IPS-11a (cell line): ENCODE data around the gene NKAP.
"Not testable (repeated sequence)": the region's sequence is repeated elsewhere in the genome, so short reads cannot be mapped to it uniquely, and the experiment has no call there.

Experiments
- H3K4me3 ChIP-seq: one replicate; pipeline ENCODE4 v1.5.1; 2013; ENCODE audit warnings: low read depth, low read length, control low read depth

NKAP gene

GRCh38 chrX:119941336-119941735 lies 2.2 kb downstream of the NKAP start:
- no peak overlapping the region for H3K4me3 ChIP-seq

GRCh38 chrX:119935215-119935874 lies 8.2 kb downstream of the NKAP start:
- H3K4me3 ChIP-seq, result no peak overlapping the region

GRCh38 chrX:119922391-119922790 lies 21.2 kb downstream of the NKAP start:
- not testable (repeated sequence) for H3K4me3 ChIP-seq

- no peak overlapping the region for H3K4me3 ChIP-seq
Observed at GRCh38 chrX:119919835-119920585, 23.5 kb downstream of the NKAP start.

GRCh38 chrX:119917877-119918276 lies 25.7 kb downstream of the NKAP start:
- H3K4me3 ChIP-seq, result no peak overlapping the region

- no peak overlapping the region for H3K4me3 ChIP-seq
Observed at GRCh38 chrX:119916310-119916709, 27.2 kb downstream of the NKAP start.

- H3K4me3 ChIP-seq, result no peak overlapping the region
Observed at GRCh38 chrX:119900976-119901375, 42.6 kb downstream of the NKAP start.

GRCh38 chrX:119899125-119899524 lies 44.4 kb downstream of the NKAP start:
- no peak overlapping the region for H3K4me3 ChIP-seq

- no peak within 1 kb of the TSS for H3K4me3 ChIP-seq
Observed at GRCh38 chrX:119895843-119896326, 47.7 kb downstream of the NKAP start, which contains the start of gene AKAP14. Gene AKAP14 (plus strand): TSS chrX:119895893. CDS start chrX:119903224, 7,331 bp downstream.

GRCh38 chrX:119891961-119892692 lies 51.4 kb downstream of the NKAP start:
- not testable (repeated sequence) for H3K4me3 ChIP-seq

- not testable (repeated sequence) for H3K4me3 ChIP-seq
Observed at GRCh38 chrX:119890626-119891025, 52.9 kb downstream of the NKAP start.

- peak overlapping the region; percentile 17 for H3K4me3 ChIP-seq
Observed at GRCh38 chrX:119887721-119888425, 55.7 kb downstream of the NKAP start.

GRCh38 chrX:119885554-119886428 lies 57.8 kb downstream of the NKAP start:
- H3K4me3 ChIP-seq, result no peak overlapping the region

GRCh38 chrX:119880552-119881437 lies 62.8 kb downstream of the NKAP start:
- H3K4me3 ChIP-seq, result no peak overlapping the region

GRCh38 chrX:119880076-119880475 lies 63.5 kb downstream of the NKAP start:
- no peak overlapping the region for H3K4me3 ChIP-seq

GRCh38 chrX:119878740-119879139 lies 64.8 kb downstream of the NKAP start:
- H3K4me3 ChIP-seq, result no peak overlapping the region

- H3K4me3 ChIP-seq, result peak within 1 kb of the TSS; percentile 71
Observed at GRCh38 chrX:119871599-119872395, 71.8 kb downstream of the NKAP start, which contains the start of the genes NDUFA1 and RNF113A. Gene NDUFA1 (plus strand): TSS chrX:119871832. CDS start chrX:119871912, 80 bp downstream. Gene RNF113A (minus strand): TSS chrX:119871733. CDS start chrX:119871613, 120 bp downstream.

- H3K4me3 ChIP-seq, result peak overlapping the region; percentile 71
Observed at GRCh38 chrX:119871245-119871598, 72.3 kb downstream of the NKAP start.
